22Rv1 (cell line): ENCODE measurements around the gene WNT3A.
A peak's percentile ranks its signal among the peaks of the same experiment; 100 is the strongest.

Source experiments
- H3K27ac ChIP-seq: fragments of 450-650 bp; 2 replicates; pipeline ENCODE4 v1.5.1; 2017
- CTCF ChIP-seq: fragments of 450-650 bp; IDR thresholded peaks from 2 replicates; pipeline ENCODE4 v1.5.1; 2017; ENCODE audit warnings: mild to moderate bottlenecking
- ZFX ChIP-seq: fragments of 450-650 bp; IDR thresholded peaks from 2 replicates; pipeline ENCODE4 v1.6.1; 2017; ENCODE audit warnings: antibody characterized with exemption, borderline replicate concordance

WNT3A gene

GRCh38 chr1:228048659-228049298 lies 42.0 kb downstream of the WNT3A start:
- H3K27ac ChIP-seq, result no peak overlapping the region
- TF ChIP-seq CTCF, result no peak
- TF ChIP-seq ZFX, result no peak

- no peak overlapping the region for H3K27ac ChIP-seq
- TF ChIP-seq ZFX (no peak), CTCF (no peak)
Observed at GRCh38 chr1:228050571-228051231, 43.9 kb downstream of the WNT3A start.

GRCh38 chr1:228058172-228058948 lies 51.6 kb downstream of the WNT3A start:
- no peak for TF ChIP-seq CTCF
- no peak for TF ChIP-seq ZFX
- H3K27ac ChIP-seq, result no peak overlapping the region

- H3K27ac ChIP-seq, result peak overlapping the region; percentile 68
- TF ChIP-seq ZFX, result no peak
- TF ChIP-seq CTCF, result no peak
Observed at GRCh38 chr1:228058949-228059633, 52.3 kb downstream of the WNT3A start.

GRCh38 chr1:228059634-228060457 lies 53.0 kb downstream of the WNT3A start:
- peak overlapping the region; percentile 68 for H3K27ac ChIP-seq
- TF ChIP-seq CTCF, result no peak
- TF ChIP-seq ZFX, result no peak

GRCh38 chr1:228060458-228061190 lies 53.8 kb downstream of the WNT3A start:
- peak overlapping the region; percentile 68 for H3K27ac ChIP-seq
- no peak; the same call in none of the 2 replicates for TF ChIP-seq CTCF
- TF ChIP-seq ZFX, result no peak
